GM18867 (cell line): ENCODE results near the gene TOR1AIP2.
A peak's percentile ranks its signal among the peaks of the same experiment; 100 is the strongest.

Experiments
- ATAC-seq: cut with Tn5 transposase; IDR thresholded peaks from one replicate; pipeline ENCODE4 v1.9.1; 2021; ENCODE audit warnings: mild to moderate bottlenecking, moderate library complexity; ENCODE audit not compliant: unreplicated experiment

Gene TOR1AIP2

GRCh38 chr1:179877586-179878265, at the start of gene TOR1AIP2:
TOR1AIP2 (minus strand) TSS chr1:179877803; CDS start chr1:179852665, 25,138 bp downstream.
- ATAC-seq, result peak; percentile 58

GRCh38 chr1:179926850-179927205, 49.2 kb upstream of the TOR1AIP2 start:
- ATAC-seq, result no peak

- no peak for ATAC-seq
These were observed 48.6 kb upstream of the TOR1AIP2 start for GRCh38 chr1:179925922-179926849.

- no peak for ATAC-seq
These were observed 47.7 kb upstream of the TOR1AIP2 start for GRCh38 chr1:179925302-179925701.

GRCh38 chr1:179924268-179924667, 46.7 kb upstream of the TOR1AIP2 start:
- ATAC-seq, result no peak

GRCh38 chr1:179923029-179923428, 45.4 kb upstream of the TOR1AIP2 start:
- ATAC-seq, result no peak

GRCh38 chr1:179921981-179922872, 44.6 kb upstream of the TOR1AIP2 start:
- no peak for ATAC-seq

GRCh38 chr1:179921472-179921871, 43.9 kb upstream of the TOR1AIP2 start:
- no peak for ATAC-seq

- no peak for ATAC-seq
These were observed 40.2 kb upstream of the TOR1AIP2 start for GRCh38 chr1:179917601-179918429.

- ATAC-seq, result no peak
These were observed 34.2 kb upstream of the TOR1AIP2 start for GRCh38 chr1:179911812-179912211.

GRCh38 chr1:179910934-179911333, 33.3 kb upstream of the TOR1AIP2 start:
- no peak for ATAC-seq

GRCh38 chr1:179889589-179889988, 12.0 kb upstream of the TOR1AIP2 start:
- no peak for ATAC-seq

- ATAC-seq, result no peak
These were observed 10.5 kb upstream of the TOR1AIP2 start for GRCh38 chr1:179888071-179888470.

GRCh38 chr1:179883745-179884138, 6.1 kb upstream of the TOR1AIP2 start:
- peak; percentile 12 for ATAC-seq

GRCh38 chr1:179883040-179883744, 5.6 kb upstream of the TOR1AIP2 start:
- peak; percentile 16 for ATAC-seq

- ATAC-seq, result peak; percentile 80
These were observed 4.8 kb upstream of the TOR1AIP2 start, which contains the start of gene TOR1AIP1 for GRCh38 chr1:179882253-179883039. TOR1AIP1 (plus strand) TSS chr1:179882285; CDS start chr1:179882503, 218 bp downstream.

GRCh38 chr1:179881642-179882252, 4.1 kb upstream of the TOR1AIP2 start:
- no peak for ATAC-seq

- ATAC-seq, result peak; percentile 14
These were observed 2.2 kb upstream of the TOR1AIP2 start for GRCh38 chr1:179879797-179880196.
